NOMO-1 (cell line): ENCODE measurements around the gene CRTAC1.

ENCODE experiments used
- DNase-seq, 2 experiments: peaks; one replicate each; lab custom pipeline; 2025; ENCODE audit not compliant: unreplicated experiment in 2 of 2; lab: John Stamatoyannopoulos, UW

CRTAC1 gene

DNA sequence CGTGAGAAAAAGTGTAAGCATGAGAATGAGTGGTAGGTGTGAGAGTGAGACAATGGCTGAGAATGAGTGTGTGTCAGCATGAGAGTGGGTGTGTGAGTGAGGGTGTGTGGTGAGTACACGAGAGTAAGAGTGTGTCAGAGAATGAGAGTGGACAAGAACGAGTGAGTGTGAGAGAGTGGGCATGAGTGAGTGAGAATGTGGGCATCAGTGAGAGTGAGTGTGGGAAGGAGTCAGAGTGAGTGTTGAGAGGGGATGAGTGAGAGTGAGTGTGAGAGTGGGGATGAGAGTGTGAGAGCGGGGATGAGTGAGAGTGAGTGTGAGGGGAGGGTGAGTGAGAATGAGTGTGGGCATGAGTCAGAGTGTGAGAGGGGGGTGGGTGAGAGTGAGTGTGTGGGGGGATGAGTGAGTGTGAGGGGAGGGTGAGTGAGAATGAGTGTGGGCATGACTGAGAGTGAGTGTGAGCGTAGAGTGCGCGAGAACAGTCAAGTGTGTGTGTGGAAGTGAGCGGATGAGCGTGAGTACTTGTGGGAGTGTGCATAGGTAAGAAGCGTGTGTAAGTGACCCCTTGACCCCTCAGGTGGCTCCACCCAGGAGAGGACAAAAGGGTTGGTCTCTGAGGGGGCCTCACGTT lies 105.0 kb downstream of the CRTAC1 start:
- DNase-seq: no peak

GRCh38 chr10:97924678-97925077 lies 105.7 kb downstream of the CRTAC1 start:
- DNase-seq: no peak

DNA sequence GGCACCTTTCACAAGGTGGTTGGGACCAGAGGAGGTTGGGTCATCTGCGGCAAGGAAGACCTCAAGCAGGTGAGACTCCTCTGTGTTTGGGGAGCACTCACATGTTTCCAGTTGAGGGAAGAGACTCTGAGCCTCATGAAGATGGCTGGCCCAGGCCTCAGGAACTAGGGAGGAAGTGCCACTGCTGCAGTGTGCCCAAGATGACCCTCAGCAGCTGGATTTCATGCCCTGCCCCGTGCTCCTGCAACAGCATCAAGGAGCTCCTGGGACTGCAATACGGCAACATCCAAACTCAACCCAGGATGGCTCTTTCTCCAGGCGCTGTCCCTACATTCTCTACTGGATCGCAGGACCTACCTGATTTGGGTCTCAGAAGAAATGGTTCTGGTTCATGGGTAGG lies 106.9 kb downstream of the CRTAC1 start:
- no peak for DNase-seq

DNA sequence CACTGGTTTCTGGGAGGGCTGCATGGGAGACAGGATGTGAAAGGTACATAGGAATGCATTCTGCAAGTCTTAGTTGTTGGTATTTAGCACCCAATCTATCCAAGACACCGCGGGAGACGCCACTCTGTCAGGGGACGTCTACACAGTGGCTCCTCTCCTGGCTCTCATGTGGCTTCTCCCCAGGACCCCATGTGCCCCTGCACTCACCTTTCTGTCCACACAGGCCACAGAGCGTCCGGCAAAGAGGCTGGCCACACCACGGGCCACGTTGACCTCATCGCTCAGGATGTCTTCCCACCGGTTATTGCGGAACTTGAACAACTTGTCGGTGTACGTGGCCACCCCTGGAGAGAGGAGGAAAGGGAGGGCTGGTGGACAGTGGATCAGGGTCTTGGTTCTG lies 107.4 kb downstream of the CRTAC1 start:
- DNase-seq: no peak

- DNase-seq: no peak
These were observed 108.2 kb downstream of the CRTAC1 start for GRCh38 chr10:97922022-97922758.

- no peak for DNase-seq
These were observed 108.8 kb downstream of the CRTAC1 start for GRCh38 chr10:97921581-97922021.

DNA sequence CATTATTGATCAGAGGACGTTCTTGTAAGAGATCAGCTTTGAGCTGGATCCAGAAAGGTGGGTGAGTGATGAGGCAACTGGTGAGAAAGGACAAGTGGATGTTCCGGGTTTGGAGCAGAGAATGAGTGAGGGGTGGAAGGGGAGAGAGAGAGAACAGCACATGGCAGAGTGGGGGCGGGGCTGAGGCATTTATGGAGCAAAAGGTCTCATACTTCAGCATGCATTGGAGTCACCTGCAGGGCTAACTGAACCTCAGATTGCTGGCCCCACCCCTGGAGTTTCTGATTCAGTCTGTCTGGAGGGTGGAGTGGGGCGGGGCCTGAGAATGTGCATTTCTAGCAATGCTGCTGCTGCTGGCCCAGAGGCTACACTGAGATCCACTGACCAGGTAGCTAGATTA lies 109.6 kb downstream of the CRTAC1 start:
- DNase-seq: no peak

DNA sequence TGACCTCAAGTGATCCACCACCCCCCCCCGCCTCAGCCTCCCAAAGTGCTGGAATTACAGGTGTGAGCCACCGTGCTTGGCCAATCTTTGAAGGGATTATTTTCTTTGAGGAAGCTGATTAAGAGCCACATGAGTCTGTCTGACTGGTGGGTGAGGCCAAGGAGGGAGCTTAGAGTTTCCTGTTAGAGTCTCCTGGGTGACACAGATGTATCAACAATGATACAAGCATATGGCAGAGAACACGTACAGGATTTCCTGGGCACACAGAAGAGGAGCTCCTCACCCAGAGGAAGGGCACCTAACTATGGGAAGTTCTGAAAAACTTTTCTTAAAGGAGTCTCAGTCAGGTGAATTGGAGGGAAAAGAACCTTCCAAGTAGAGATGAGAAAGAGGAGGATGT lies 111.4 kb downstream of the CRTAC1 start:
- DNase-seq: no peak

GRCh38 chr10:97916586-97916985 lies 113.8 kb downstream of the CRTAC1 start:
- no peak for DNase-seq

GRCh38 chr10:97915346-97916131 lies 114.9 kb downstream of the CRTAC1 start:
- no peak for DNase-seq

DNA sequence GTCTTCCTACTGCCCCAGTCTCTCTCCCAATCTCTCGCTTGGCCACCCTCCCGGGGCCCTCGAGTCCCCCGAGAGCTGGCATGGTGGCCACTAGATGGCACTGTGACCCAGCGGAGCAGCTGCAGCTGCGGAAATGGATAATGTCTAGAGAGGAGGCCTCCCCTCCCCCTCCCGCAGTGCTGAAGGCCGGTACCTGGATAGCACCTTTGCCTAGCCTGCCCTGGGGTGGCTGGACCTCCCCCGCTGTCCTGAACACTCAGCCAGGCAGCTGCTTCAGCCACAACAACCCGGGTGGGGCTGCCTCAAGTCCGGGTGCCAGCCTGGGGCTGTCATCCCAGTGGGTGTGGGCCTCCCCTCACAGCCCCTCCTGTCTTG lies 115.6 kb downstream of the CRTAC1 start:
- peak in 1 of 2 experiments; percentile 45 for DNase-seq

DNA sequence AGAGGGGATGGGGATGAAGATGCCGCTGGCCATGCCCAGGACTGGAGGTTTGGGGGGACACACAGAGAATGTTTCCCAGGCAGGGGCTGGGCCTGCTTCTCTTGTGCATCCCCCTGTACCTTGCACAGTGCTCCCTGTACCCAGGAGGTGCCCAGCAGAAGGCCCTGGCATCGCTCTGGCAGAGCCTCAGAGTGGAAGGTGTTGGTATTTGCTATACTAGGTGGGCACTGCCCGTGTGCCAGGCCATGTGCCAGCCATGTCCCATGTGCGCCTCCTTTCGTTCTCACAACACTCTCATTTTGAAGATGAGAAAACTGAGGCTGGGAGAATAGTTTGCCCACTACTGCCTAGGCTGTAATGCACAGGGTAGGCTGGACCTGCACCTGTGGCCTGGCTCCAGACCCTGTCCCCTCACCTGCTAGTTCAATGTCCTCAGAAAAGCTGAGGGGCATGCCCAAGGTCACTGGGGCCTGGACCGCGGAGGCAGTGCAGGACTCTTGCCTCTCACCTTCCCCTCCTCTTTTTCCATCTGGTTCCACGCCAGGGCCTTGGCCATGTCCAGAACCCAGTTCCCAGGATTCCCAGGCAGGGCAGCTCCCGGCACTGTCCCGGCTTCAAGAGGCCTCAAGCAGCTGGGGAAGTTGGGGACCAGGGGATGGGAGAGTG lies 116.1 kb downstream of the CRTAC1 start:
- DNase-seq: no peak

DNA sequence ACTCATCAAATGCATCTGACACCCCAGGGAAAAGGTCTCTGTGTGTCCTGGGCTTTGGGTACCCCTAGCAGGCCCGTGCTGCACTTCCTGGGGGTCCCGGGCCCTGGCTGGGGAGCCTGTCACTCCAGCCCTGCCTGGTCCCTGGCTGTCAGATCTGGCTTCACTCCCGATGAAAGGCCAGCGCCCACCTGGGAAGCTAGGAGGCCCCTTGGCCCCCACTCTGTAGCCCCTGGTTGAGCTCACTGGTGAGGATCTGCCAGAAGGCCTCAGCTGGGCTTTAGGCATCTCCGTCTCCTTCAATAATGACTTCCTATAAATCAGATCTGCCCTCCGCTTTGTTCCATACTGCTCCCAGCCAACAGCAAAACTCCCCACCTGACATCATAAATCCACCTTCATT lies 116.8 kb downstream of the CRTAC1 start:
- no peak for DNase-seq

- DNase-seq: no peak
These were observed 117.2 kb downstream of the CRTAC1 start for GRCh38 chr10:97913193-97913592.

GRCh38 chr10:97911217-97911616 lies 119.2 kb downstream of the CRTAC1 start:
- DNase-seq: no peak

GRCh38 chr10:97910661-97911060 lies 119.8 kb downstream of the CRTAC1 start:
- no peak for DNase-seq

DNA sequence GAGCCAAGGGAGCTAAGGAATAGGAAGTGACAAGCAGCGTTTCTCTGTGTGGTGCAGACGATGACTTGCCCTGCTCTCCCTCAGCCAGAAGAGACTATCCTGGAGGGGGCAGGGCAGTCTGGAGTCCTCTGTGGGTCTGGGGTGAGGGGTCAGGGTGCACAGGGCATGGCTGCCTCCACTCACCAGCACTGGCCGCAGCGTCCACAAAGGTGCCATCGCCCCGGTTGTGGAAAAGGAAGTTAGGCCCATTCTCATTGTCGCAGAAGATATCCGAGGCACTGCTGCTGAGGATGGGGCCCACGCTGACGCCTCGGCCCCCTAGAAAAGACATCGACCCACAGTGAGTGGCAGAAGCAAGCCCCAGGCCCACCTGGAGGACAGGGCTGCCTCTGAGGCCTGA lies 122.6 kb downstream of the CRTAC1 start:
- no peak for DNase-seq

DNA sequence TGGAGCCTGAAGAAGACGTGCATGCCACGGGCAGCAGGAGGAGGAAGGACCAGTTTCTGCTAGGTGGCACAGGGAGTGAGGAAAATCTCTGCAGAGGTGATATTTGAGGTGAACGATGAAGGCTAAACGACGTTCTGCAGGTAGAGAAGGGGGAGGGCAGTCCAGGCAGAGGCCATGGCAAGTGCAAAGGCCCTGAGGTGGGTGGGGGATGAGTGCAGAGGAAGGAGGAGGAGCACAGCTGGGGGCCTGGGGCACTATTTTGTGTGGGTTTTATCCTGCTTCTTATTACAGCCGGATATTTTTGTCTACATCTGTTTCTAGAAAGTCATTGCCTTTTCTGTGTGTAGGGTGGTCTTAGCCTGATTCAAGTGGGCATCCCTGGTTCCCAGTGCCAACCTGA lies 123.2 kb downstream of the CRTAC1 start:
- DNase-seq: no peak

DNA sequence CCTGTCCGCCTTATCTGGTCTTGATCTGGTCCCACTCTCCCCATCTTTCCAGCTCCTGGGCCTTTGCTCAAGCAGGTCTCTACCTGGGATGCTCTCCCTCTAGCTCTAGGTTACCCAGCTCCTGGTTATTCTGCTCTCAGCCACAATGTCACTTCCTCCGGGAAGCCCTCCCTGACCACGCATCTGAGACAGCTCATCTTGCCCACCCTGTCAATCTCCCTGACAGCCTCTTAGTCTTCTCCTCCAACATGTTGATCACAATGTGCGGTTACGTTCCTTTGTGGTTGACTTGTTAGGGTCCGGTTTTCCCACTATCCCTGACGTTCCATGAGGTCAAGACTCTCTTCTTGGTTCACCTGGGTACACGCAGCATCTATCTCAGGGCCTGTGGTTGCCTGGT lies 125.1 kb downstream of the CRTAC1 start:
- no peak for DNase-seq

GRCh38 chr10:97904576-97904975 lies 125.8 kb downstream of the CRTAC1 start:
- DNase-seq: no peak

- DNase-seq: no peak
These were observed 126.4 kb downstream of the CRTAC1 start for GRCh38 chr10:97904018-97904381.
